ENCODE measurements around the gene TRMT10C.

- no peak for TF ChIP-seq CTCF (IDR thresholded peaks at IDR 0.05)
- TF ChIP-seq SIN3A (IDR thresholded peaks at IDR 0.05; ENCODE audit: borderline replicate concordance, low read depth, low read length), result no peak
- TF ChIP-seq RXRA (IDR thresholded peaks at IDR 0.05; ENCODE audit: borderline replicate concordance, low read depth), result no peak
- TF ChIP-seq REST (IDR thresholded peaks at IDR 0.05; ENCODE audit: low read depth, low read length), result no peak
These were observed 9.6 kb downstream of the TRMT10C start for GRCh38 chr3:101571028-101571895.
